GM23338 (cell line): ENCODE measurements around the gene SMYD3. TPM values are rescaled to one million over a fixed set of nuclear protein-coding genes. Genes with fewer than 3 reads are reported as not detected.

Experiments
- ATAC-seq: fragments of 200-7000 bp; cut with Tn5 transposase; 3 replicates; pipeline ENCODE4 v1.9.1; 2020
- DNase-seq: peaks from one replicate; pipeline ENCODE4 v3.0.0-alpha.2; 2015; ENCODE audit warnings: low spot score
- H2AFZ ChIP-seq: fragments of 200-600 bp; sonication (generic); 2 replicates; pipeline ENCODE4 v1.8.0; 2016; ENCODE audit warnings: antibody characterized with exemption, mild to moderate bottlenecking, moderate library complexity
- H3F3A ChIP-seq: fragments of 200-600 bp; sonication (generic); replicated peaks from 2 replicates; pipeline ENCODE4 v1.8.0; 2017; ENCODE audit warnings: antibody characterized with exemption, mixed run types, low read depth
- H3K27ac ChIP-seq: fragments of 200-600 bp; sonication (generic); 2 replicates; pipeline ENCODE4 v1.6.1; 2016; ENCODE audit warnings: low read depth
- H3K27me3 ChIP-seq: fragments of 200-600 bp; sonication (generic); 2 replicates; pipeline ENCODE4 v1.8.0; 2016; ENCODE audit warnings: mild to moderate bottlenecking, mixed run types, moderate library complexity; ENCODE audit not compliant: insufficient read depth
- H3K36me3 ChIP-seq: fragments of 200-600 bp; sonication (generic); 2 replicates; pipeline ENCODE4 v1.8.0; 2016; ENCODE audit warnings: mild to moderate bottlenecking; ENCODE audit not compliant: insufficient read depth
- H3K4me1 ChIP-seq: fragments of 200-600 bp; sonication (generic); 2 replicates; pipeline ENCODE4 v1.8.0; 2016; ENCODE audit warnings: mild to moderate bottlenecking, moderate library complexity; ENCODE audit not compliant: insufficient read depth
- H3K4me2 ChIP-seq: fragments of 200-600 bp; sonication (generic); 2 replicates; pipeline ENCODE4 v1.7.1; 2017; ENCODE audit warnings: mixed run types
- H3K4me3 ChIP-seq: fragments of 200-600 bp; sonication (generic); 2 replicates; pipeline ENCODE4 v1.6.1; 2016; ENCODE audit warnings: mixed run types
- H3K79me2 ChIP-seq: fragments of 200-600 bp; sonication (generic); replicated peaks from 2 replicates; pipeline ENCODE4 v1.8.0; 2017; ENCODE audit warnings: mild to moderate bottlenecking; ENCODE audit not compliant: insufficient read depth
- H3K9me2 ChIP-seq: fragments of 200-600 bp; sonication (generic); 2 replicates; pipeline ENCODE4 v1.8.0; 2017; ENCODE audit not compliant: insufficient read depth
- H4K20me1 ChIP-seq: fragments of 200-600 bp; sonication (generic); replicated peaks from 2 replicates; pipeline ENCODE4 v1.8.0; 2017; ENCODE audit warnings: mild to moderate bottlenecking; ENCODE audit not compliant: insufficient read depth
- H3K27ac Mint-ChIP-seq: 2 replicates; pipeline ENCODE4 v1.8.0; 2020; ENCODE audit warnings: inconsistent platforms, mild to moderate bottlenecking, moderate library complexity, mixed read lengths
- H3K27me3 Mint-ChIP-seq: 3 replicates; pipeline ENCODE4 v1.8.0; 2022; ENCODE audit warnings: low read depth, mild to moderate bottlenecking, moderate library complexity, mixed read lengths, inconsistent platforms; ENCODE audit not compliant: insufficient read depth, poor library complexity
- H3K36me3 Mint-ChIP-seq: 3 replicates; pipeline ENCODE4 v1.8.0; 2021; ENCODE audit warnings: low read depth, mild to moderate bottlenecking, inconsistent platforms, moderate library complexity, mixed read lengths
- H3K4me1 Mint-ChIP-seq: 3 replicates; pipeline ENCODE4 v1.8.0; 2020; ENCODE audit warnings: mild to moderate bottlenecking, inconsistent platforms, mixed read lengths
- H3K4me3 Mint-ChIP-seq: 3 replicates; pipeline ENCODE4 v1.8.0; 2021; ENCODE audit warnings: moderate library complexity, mild to moderate bottlenecking, inconsistent platforms, mixed read lengths
- H3K9me3 Mint-ChIP-seq: 3 replicates; pipeline ENCODE4 v1.8.0; 2020; ENCODE audit warnings: moderate library complexity, mild to moderate bottlenecking, inconsistent platforms, mixed read lengths
- CREB1 ChIP-seq: fragments of 250-450 bp; sonication (Bioruptor Pico); IDR thresholded peaks from 2 replicates; pipeline ENCODE4 v1.5.0; 2020; ENCODE audit warnings: low read depth, mild to moderate bottlenecking, moderate library complexity
- EZH2 ChIP-seq: fragments of 200-600 bp; sonication (generic); IDR thresholded peaks from one replicate; pipeline ENCODE4 v1.8.0; 2017; ENCODE audit warnings: antibody characterized with exemption, mild to moderate bottlenecking, low read depth; ENCODE audit not compliant: unreplicated experiment
- EZH2phosphoT487 ChIP-seq: fragments of 200-600 bp; sonication (generic); IDR thresholded peaks from one replicate; pipeline ENCODE4 v1.8.1; 2018; ENCODE audit warnings: antibody characterized with exemption; ENCODE audit not compliant: unreplicated experiment
- JUNB ChIP-seq: IDR thresholded peaks from one replicate; pipeline ENCODE4 v1.6.1; 2016; ENCODE audit warnings: antibody characterized with exemption; ENCODE audit not compliant: unreplicated experiment
- NANOG ChIP-seq: IDR thresholded peaks from 2 replicates; pipeline ENCODE4 v1.6.1; 2016; ENCODE audit warnings: antibody characterized with exemption, borderline replicate concordance
- ZNF114 ChIP-seq: fragments of 250-450 bp; sonication (Bioruptor Pico); IDR thresholded peaks from 2 replicates; pipeline ENCODE4 v1.5.0; 2020; ENCODE audit warnings: mild to moderate bottlenecking, moderate library complexity
- ZNF331 ChIP-seq: fragments of 250-450 bp; sonication (Bioruptor Pico); IDR thresholded peaks from 2 replicates; pipeline ENCODE4 v1.5.0; 2020; ENCODE audit warnings: low read depth, mild to moderate bottlenecking, moderate library complexity
- polyA plus RNA-seq: library from polyadenylated mRNA; unstranded; fragments of >200 nt; fragmentation: Nextera tagmentation; extraction: Ambion mirVana; gene quantifications from 2 replicates; pipeline ENCODE4 v1.2.1, GENCODE V29; 2016
- total RNA-seq: library from RNA; depleted of rRNA; stranded (reverse); fragments of >200 nt; shearing (Covaris generic); gene quantifications from 2 replicates; pipeline ENCODE4 v1.2.3, GENCODE V29; 2014
- TF ChIP-seq, protein P1 (sequence below): IDR thresholded peaks from 2 replicates; pipeline ENCODE4 v1.6.1; 2016; ENCODE audit warnings: antibody characterized with exemption
- TF ChIP-seq, protein P2 (sequence below): IDR thresholded peaks from one replicate; pipeline ENCODE4 v1.6.1; 2018; ENCODE audit warnings: antibody characterized with exemption; ENCODE audit not compliant: unreplicated experiment
- TF ChIP-seq, protein P3 (sequence below), 2 experiments: fragments of 200-600 bp in 1 of 2; sonication (generic) in 1 of 2; conservative IDR thresholded peaks; 2 replicates each; pipeline versions ENCODE4 v1.5.1 to v1.6.1; 2016 to 2017; ENCODE audit warnings: antibody characterized with exemption in 2 of 2, low read depth in 2 of 2, mild to moderate bottlenecking in 2 of 2, moderate library complexity in 1 of 2

Gene SMYD3
- total and polyA plus RNA-seq, 2 experiments from 2014 or later: 31.8 to 34.4 TPM

DNA sequence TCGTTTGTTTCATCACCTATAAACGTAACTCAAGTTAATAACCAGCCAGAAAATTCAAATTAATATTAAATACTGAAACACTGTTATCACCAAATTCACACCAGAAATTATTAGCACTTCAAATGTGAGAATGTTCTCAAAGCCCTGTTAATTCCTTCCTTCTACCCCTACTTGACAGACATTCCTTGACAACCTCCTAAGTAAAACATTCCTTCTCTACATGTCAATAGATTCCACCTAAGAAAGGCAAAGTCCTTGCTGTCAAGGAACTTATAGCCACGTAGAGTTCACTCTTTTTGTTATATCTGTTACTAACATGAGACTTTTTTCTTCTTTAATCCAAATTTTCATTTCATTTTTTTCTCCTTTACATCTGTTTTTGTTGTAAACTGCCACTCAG is 441.5 kb downstream of the SMYD3 start (continued):
- TF ChIP-seq, protein P1, sequence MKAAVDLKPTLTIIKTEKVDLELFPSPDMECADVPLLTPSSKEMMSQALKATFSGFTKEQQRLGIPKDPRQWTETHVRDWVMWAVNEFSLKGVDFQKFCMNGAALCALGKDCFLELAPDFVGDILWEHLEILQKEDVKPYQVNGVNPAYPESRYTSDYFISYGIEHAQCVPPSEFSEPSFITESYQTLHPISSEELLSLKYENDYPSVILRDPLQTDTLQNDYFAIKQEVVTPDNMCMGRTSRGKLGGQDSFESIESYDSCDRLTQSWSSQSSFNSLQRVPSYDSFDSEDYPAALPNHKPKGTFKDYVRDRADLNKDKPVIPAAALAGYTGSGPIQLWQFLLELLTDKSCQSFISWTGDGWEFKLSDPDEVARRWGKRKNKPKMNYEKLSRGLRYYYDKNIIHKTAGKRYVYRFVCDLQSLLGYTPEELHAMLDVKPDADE: no peak
- TF ChIP-seq EZH2: no peak

DNA sequence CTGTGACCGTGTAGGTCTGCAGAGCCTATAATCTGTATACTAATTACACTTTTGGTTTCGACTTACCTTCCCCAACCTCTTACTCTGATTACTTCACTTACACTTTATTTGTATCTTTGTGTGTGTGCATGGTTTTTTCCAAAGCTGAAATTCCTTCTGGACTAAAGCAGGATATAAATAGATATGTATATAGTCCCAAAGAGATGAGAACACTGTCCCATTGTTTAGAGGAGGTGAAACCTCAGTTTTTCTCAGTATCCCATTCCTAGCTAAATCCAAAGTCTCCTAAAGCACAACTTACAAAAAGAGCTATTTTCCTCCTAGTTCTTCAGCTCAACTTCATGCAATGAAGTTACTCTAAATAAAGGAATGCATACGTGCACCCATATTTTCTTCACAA is 442.2 kb downstream of the SMYD3 start:
- no peaks in the 10 kb centered on the region for H3K79me2 ChIP-seq
- H2AFZ ChIP-seq: no peak overlapping the region
- ATAC-seq: no peak
- no peak overlapping the region for H3K27ac Mint-ChIP-seq
- H3K4me2 ChIP-seq: peak overlapping the region; percentile 37; the same call in 1 of the 2 replicates
- H3K9me2 ChIP-seq: no peaks in the 10 kb centered on the region
- H3F3A ChIP-seq: no peaks in the 10 kb centered on the region
- peaks cover 58% of the 10 kb centered on the region for H3K4me1 Mint-ChIP-seq
- H3K27me3 Mint-ChIP-seq: peaks cover 11% of the 10 kb centered on the region
- DNase-seq: no peak
- no peaks in the 10 kb centered on the region for H3K36me3 Mint-ChIP-seq
- H3K9me3 Mint-ChIP-seq: no peaks in the 10 kb centered on the region
- H4K20me1 ChIP-seq: no peaks in the 10 kb centered on the region
- no peaks in the 10 kb centered on the region for H3K36me3 ChIP-seq
- H3K4me3 ChIP-seq: no peak overlapping the region
- no peak for TF ChIP-seq ZNF114 (CRISPR knock-in tag)
- no peak overlapping the region for H3K27ac ChIP-seq
- H3K4me1 ChIP-seq: peaks cover 36% of the 10 kb centered on the region
- H3K27me3 ChIP-seq: no peaks in the 10 kb centered on the region
- no peak overlapping the region for H3K4me3 Mint-ChIP-seq

DNA sequence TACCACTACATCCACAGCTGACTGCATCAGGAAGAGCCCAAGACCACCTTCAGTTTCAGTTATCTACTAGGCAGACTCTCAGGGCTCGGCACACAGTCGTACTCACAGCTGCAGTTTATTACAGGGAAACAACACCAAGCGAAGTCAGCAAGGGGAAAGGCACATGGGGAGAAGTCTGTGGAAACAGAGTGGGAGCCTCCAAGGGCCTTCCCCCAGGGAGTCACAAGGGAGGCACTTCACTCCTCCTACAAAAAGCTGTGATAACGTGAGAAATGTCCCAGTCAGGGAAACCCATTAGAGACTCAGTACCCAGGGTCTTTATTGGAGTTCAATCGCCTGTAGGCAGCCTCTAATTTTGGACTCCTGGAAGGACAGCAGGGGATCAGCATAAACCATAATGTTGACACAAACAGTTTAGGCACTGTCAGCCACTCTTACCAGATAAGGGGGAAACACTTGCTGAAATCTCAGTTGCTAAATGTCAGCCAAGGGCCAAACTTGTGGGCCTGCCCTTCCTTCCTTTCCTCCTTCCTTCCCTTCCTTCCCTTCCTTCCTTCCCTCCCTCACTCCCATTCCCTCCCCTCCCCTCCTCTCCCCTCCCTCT is 444.0 kb downstream of the SMYD3 start:
- Mint-ChIP-seq H3K36me3 (no peaks in the 10 kb centered on the region), H3K4me1 (peaks cover 43% of the 10 kb centered on the region), H3K27ac (0 out of 2 replicates have a peak overlapping the region, but pooled peaks have one; percentile 37), H3K9me3 (no peaks in the 10 kb centered on the region), H3K27me3 (peaks cover 11% of the 10 kb centered on the region), H3K4me3 (no peak overlapping the region)
- Histone ChIP-seq H3F3A (no peaks in the 10 kb centered on the region), H4K20me1 (no peaks in the 10 kb centered on the region), H3K4me2 (no peak overlapping the region), H3K79me2 (no peaks in the 10 kb centered on the region), H3K36me3 (no peaks in the 10 kb centered on the region), H2AFZ (no peak overlapping the region), H3K4me3 (no peak overlapping the region), H3K9me2 (no peaks in the 10 kb centered on the region), H3K27me3 (no peaks in the 10 kb centered on the region), H3K27ac (no peak overlapping the region), H3K4me1 (peaks cover 32% of the 10 kb centered on the region)
- DNase-seq (no peak), ATAC-seq (no peak)
- TF ChIP-seq NANOG (no peak), ZNF331 (no peak), CREB1 (CRISPR knock-in tag) (no peak), JUNB (no peak), EZH2 (no peak), EZH2phosphoT487 (no peak)
- TF ChIP-seq, protein P2, sequence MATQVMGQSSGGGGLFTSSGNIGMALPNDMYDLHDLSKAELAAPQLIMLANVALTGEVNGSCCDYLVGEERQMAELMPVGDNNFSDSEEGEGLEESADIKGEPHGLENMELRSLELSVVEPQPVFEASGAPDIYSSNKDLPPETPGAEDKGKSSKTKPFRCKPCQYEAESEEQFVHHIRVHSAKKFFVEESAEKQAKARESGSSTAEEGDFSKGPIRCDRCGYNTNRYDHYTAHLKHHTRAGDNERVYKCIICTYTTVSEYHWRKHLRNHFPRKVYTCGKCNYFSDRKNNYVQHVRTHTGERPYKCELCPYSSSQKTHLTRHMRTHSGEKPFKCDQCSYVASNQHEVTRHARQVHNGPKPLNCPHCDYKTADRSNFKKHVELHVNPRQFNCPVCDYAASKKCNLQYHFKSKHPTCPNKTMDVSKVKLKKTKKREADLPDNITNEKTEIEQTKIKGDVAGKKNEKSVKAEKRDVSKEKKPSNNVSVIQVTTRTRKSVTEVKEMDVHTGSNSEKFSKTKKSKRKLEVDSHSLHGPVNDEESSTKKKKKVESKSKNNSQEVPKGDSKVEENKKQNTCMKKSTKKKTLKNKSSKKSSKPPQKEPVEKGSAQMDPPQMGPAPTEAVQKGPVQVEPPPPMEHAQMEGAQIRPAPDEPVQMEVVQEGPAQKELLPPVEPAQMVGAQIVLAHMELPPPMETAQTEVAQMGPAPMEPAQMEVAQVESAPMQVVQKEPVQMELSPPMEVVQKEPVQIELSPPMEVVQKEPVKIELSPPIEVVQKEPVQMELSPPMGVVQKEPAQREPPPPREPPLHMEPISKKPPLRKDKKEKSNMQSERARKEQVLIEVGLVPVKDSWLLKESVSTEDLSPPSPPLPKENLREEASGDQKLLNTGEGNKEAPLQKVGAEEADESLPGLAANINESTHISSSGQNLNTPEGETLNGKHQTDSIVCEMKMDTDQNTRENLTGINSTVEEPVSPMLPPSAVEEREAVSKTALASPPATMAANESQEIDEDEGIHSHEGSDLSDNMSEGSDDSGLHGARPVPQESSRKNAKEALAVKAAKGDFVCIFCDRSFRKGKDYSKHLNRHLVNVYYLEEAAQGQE: no peak
- TF ChIP-seq, protein P3, sequence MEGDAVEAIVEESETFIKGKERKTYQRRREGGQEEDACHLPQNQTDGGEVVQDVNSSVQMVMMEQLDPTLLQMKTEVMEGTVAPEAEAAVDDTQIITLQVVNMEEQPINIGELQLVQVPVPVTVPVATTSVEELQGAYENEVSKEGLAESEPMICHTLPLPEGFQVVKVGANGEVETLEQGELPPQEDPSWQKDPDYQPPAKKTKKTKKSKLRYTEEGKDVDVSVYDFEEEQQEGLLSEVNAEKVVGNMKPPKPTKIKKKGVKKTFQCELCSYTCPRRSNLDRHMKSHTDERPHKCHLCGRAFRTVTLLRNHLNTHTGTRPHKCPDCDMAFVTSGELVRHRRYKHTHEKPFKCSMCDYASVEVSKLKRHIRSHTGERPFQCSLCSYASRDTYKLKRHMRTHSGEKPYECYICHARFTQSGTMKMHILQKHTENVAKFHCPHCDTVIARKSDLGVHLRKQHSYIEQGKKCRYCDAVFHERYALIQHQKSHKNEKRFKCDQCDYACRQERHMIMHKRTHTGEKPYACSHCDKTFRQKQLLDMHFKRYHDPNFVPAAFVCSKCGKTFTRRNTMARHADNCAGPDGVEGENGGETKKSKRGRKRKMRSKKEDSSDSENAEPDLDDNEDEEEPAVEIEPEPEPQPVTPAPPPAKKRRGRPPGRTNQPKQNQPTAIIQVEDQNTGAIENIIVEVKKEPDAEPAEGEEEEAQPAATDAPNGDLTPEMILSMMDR (conservative IDR thresholded peaks at IDR 0.05; ENCODE audit: low read depth in 2 of 2): no peak
